ENCODE results near the gene RNU6-7. TPM values are rescaled to one million over a fixed set of nuclear protein-coding genes. Genes with fewer than 3 reads are reported as not detected.

Gene RNU6-7
- total and polyA plus RNA-seq, 2 of the 13 experiments (the other 11 are each of a cell fraction or from before 2014, with no cell fraction given), result under 0.01 TPM; not detected in 1

DNA sequence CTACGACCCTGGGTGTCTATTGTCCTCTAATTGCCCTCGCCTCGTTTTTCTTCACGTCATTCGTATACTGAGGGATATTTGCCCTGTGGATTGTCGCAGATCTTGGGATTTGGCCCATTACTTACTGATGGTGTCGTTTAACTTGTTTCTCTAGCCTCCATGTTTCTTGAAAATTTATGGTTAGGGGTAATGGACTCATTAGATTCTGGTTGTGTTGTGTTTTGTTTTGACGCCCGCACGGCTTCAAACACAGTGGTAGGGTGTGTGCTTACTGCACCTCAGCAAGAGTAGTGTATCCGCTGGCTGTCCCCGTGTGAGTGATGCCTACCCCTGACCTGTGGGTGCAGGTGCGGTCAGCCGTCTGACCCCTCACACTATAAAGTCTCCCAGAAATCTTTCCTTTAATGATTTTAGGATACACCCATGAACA is 2.1 kb downstream of the RNU6-7 start:
- WGBS (ENCODE audit: low lambda C conversion rate), result 1% methylated on average over 14 of the region's 14 CpGs
- intact Hi-C loops (cut with micrococcal nuclease; ENCODE audit: unreplicated experiment) (loop anchor here (1.0 to 10.0 kb wide), 9 partner anchors 21 to 1645 kb away; partner anchors contain the start of genes DTD2, G2E3, HECTD1 and NUBPL), in situ Hi-C loops (cut with HindIII; ENCODE audit: extremely low pct_ligation_motif_present, low pct_unique_long_range_greater_than_20kb) (loop anchor here (5.0 kb wide), 1 partner anchor 127 kb away; the partner anchor contains the start of gene ARHGAP5)
- Histone ChIP-seq H3K9ac (ENCODE audit: insufficient read depth, low read depth, low read length) (peak overlapping the region; percentile 91), H3K4me2 (ENCODE audit: low read depth, low read length) (peak overlapping the region; percentile 97), H3K79me2 (ENCODE audit: insufficient read depth, low read length) (no peaks in the 10 kb centered on the region), H4K20me1 (ENCODE audit: insufficient read depth, low read length) (no peaks in the 10 kb centered on the region), H3K4me3 (replicated peaks in 1 of 3; ENCODE audit: insufficient read depth in 1 of 3, low read depth in 2 of 3, low read length in 3 of 3) (peak overlapping the region; percentile 69 to 81 (median 75)), H2AFZ (ENCODE audit: low read length) (peak overlapping the region; percentile 99), H3K36me3 (replicated peaks in 1 of 2; ENCODE audit: control insufficient read depth in 1 of 2, insufficient read depth in 2 of 2, low read length in 2 of 2) (no peaks in the 10 kb centered on the region), H3K27me3 (ENCODE audit: control insufficient read depth in 1 of 2, insufficient read depth in 2 of 2, low read length in 2 of 2) (no peaks in the 10 kb centered on the region; a peak in 1 of 5 replicates), H3K9me3 (ENCODE audit: low read length) (no peaks in the 10 kb centered on the region), H3K4me1 (ENCODE audit: insufficient read depth, low read length) (peaks cover 21% of the 10 kb centered on the region), H3K27ac (ENCODE audit: extremely low read length, insufficient read depth, low read length) (peak overlapping the region; percentile 87)
- FAIRE-seq, result no peak
- POLR2A ChIA-PET, result interaction anchor here (0.6 to 3.0 kb wide), 9 partner anchors 9 to 1658 kb away, joined by 3 to 89 read pairs (median 6); partner anchors contain the start of genes ARHGAP5, DTD2 and HEATR5A
- BruUV-seq (replicated peaks), result no TSS peak
- DNase-seq (ENCODE audit: low spot score), result peak; percentile 31
- peak; percentile 18 for ATAC-seq
- CTCF ChIA-PET (ENCODE audit: low intra/inter-chr PET ratio, low total read pairs), result no interaction called here
- TF ChIP-seq CENPX (CRISPR knock-in tag; IDR thresholded peaks at IDR 0.05), result no peak
- TF ChIP-seq MXD1 (CRISPR knock-in tag; IDR thresholded peaks at IDR 0.05), result 0 out of 2 replicates have a peak, but pooled peaks have one; percentile 27
- 0 out of 2 replicates have a peak, but pooled peaks have one; percentile 42 for TF ChIP-seq ZFP62 (CRISPR knock-in tag; IDR thresholded peaks at IDR 0.05)
- TF ChIP-seq RXRA (CRISPR knock-in tag; IDR thresholded peaks at IDR 0.05), result no peak
- no peak for TF ChIP-seq ZNF770 (CRISPR knock-in tag; IDR thresholded peaks at IDR 0.05)
- TF ChIP-seq, protein P1, sequence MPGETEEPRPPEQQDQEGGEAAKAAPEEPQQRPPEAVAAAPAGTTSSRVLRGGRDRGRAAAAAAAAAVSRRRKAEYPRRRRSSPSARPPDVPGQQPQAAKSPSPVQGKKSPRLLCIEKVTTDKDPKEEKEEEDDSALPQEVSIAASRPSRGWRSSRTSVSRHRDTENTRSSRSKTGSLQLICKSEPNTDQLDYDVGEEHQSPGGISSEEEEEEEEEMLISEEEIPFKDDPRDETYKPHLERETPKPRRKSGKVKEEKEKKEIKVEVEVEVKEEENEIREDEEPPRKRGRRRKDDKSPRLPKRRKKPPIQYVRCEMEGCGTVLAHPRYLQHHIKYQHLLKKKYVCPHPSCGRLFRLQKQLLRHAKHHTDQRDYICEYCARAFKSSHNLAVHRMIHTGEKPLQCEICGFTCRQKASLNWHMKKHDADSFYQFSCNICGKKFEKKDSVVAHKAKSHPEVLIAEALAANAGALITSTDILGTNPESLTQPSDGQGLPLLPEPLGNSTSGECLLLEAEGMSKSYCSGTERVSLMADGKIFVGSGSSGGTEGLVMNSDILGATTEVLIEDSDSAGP (CRISPR knock-in tag; IDR thresholded peaks at IDR 0.05; ENCODE audit: borderline replicate concordance), result no peak
- 0 out of 2 replicates have a peak, but pooled peaks have one; percentile 13 for TF ChIP-seq HIC2 (CRISPR knock-in tag; IDR thresholded peaks at IDR 0.05; ENCODE audit: low read depth)
- TF ChIP-seq ZNF30 (CRISPR knock-in tag; IDR thresholded peaks at IDR 0.05), result no peak; the same call in 1 of the 2 replicates
- TF ChIP-seq NFIC (IDR thresholded peaks at IDR 0.05; ENCODE audit: low read length), result no peak
- 0 out of 2 replicates have a peak, but pooled peaks have one; percentile 57 for TF ChIP-seq ZNF558 (CRISPR knock-in tag; IDR thresholded peaks at IDR 0.05; ENCODE audit: borderline replicate concordance)
- TF ChIP-seq TGIF2 (CRISPR knock-in tag; IDR thresholded peaks at IDR 0.05), result no peak
- no peak for TF ChIP-seq ZNF782 (CRISPR knock-in tag; IDR thresholded peaks at IDR 0.05; ENCODE audit: borderline replicate concordance)
- TF ChIP-seq HNRNPUL1 (IDR thresholded peaks at IDR 0.05; ENCODE audit: low read depth, low read length), result no peak
- TF ChIP-seq NR1H2 (CRISPR knock-in tag; IDR thresholded peaks at IDR 0.05; ENCODE audit: borderline replicate concordance, low read depth), result no peak
- no peak; the same call in 1 of the 2 replicates for TF ChIP-seq ZIK1 (CRISPR knock-in tag; IDR thresholded peaks at IDR 0.05; ENCODE audit: borderline replicate concordance, low read depth)
- no peak for TF ChIP-seq HNRNPH1 (optimal IDR thresholded peaks at IDR 0.05; ENCODE audit: low read depth, low read length)
- no peak for TF ChIP-seq CBX2 (IDR thresholded peaks at IDR 0.05; ENCODE audit: low read depth, low read length)
- TF ChIP-seq CBX2 (CRISPR knock-in tag; IDR thresholded peaks at IDR 0.05; ENCODE audit: low read depth), result peak; percentile 76; the same call in 1 of the 2 replicates
- no peak for TF ChIP-seq GATA4 (IDR thresholded peaks at IDR 0.05; ENCODE audit: borderline replicate concordance, low read depth)
